Hepatocyte (in vitro differentiated cells): ENCODE measurements around the gene FASN. TPM values are rescaled to one million over a fixed set of nuclear protein-coding genes. Genes with fewer than 3 reads are reported as not detected.

Source experiments
- DNase-seq: peaks from one replicate; pipeline ENCODE4 v3.0.0-alpha.2; 2016; ENCODE audit warnings: low spot score
- H2AFZ ChIP-seq: fragments of 200-600 bp; sonication (generic); 2 replicates; pipeline ENCODE4 v1.6.0; 2016; ENCODE audit warnings: antibody characterized with exemption, mild to moderate bottlenecking
- H3K27ac ChIP-seq: fragments of 200-600 bp; sonication (generic); 2 replicates; pipeline ENCODE4 v1.5.1; 2016; ENCODE audit warnings: mild to moderate bottlenecking
- H3K27me3 ChIP-seq: fragments of 200-600 bp; sonication (generic); 2 replicates; pipeline ENCODE4 v1.6.1; 2016
- H3K36me3 ChIP-seq: fragments of 200-600 bp; sonication (generic); replicated peaks from 2 replicates; pipeline ENCODE4 v1.5.1; 2016; ENCODE audit warnings: low read depth; ENCODE audit not compliant: insufficient read depth
- H3K4me1 ChIP-seq: fragments of 200-600 bp; sonication (generic); 2 replicates; pipeline ENCODE4 v1.5.1; 2016; ENCODE audit warnings: mild to moderate bottlenecking, moderate library complexity; ENCODE audit not compliant: insufficient read depth
- H3K4me2 ChIP-seq: fragments of 200-600 bp; sonication (generic); 2 replicates; pipeline ENCODE4 v1.6.0; 2016
- H3K4me3 ChIP-seq: fragments of 200-600 bp; sonication (generic); 2 replicates; pipeline ENCODE4 v1.5.1; 2016; ENCODE audit warnings: mild to moderate bottlenecking
- H3K79me2 ChIP-seq: fragments of 200-600 bp; sonication (generic); 2 replicates; pipeline ENCODE4 v1.6.0; 2017; ENCODE audit warnings: mild to moderate bottlenecking
- H3K9me2 ChIP-seq: fragments of 200-600 bp; sonication (generic); replicated peaks from 2 replicates; pipeline ENCODE4 v1.6.0; 2017; ENCODE audit warnings: mild to moderate bottlenecking; ENCODE audit not compliant: insufficient read depth
- H3K9me3 ChIP-seq: fragments of 200-600 bp; sonication (generic); 2 replicates; pipeline ENCODE4 v1.5.1; 2016; ENCODE audit warnings: low read depth, mild to moderate bottlenecking
- H4K20me1 ChIP-seq: fragments of 200-600 bp; sonication (generic); 2 replicates; pipeline ENCODE4 v1.6.0; 2016; ENCODE audit warnings: mild to moderate bottlenecking; ENCODE audit not compliant: insufficient read depth, poor library complexity, severe bottlenecking
- CTCF ChIP-seq: fragments of 200-600 bp; sonication (generic); IDR thresholded peaks from 2 replicates; pipeline ENCODE4 v1.5.1; 2016; ENCODE audit warnings: antibody characterized with exemption, mild to moderate bottlenecking; ENCODE audit not compliant: poor library complexity
- EZH2 ChIP-seq: fragments of 200-600 bp; sonication (generic); IDR thresholded peaks from 2 replicates; pipeline ENCODE4 v1.6.1; 2016; ENCODE audit warnings: antibody characterized with exemption, mild to moderate bottlenecking, borderline replicate concordance
- EZH2phosphoT487 ChIP-seq: fragments of 200-600 bp; sonication (generic); IDR thresholded peaks from one replicate; pipeline ENCODE4 v1.6.1; 2018; ENCODE audit warnings: antibody characterized with exemption, mild to moderate bottlenecking, low read depth, moderate library complexity; ENCODE audit not compliant: unreplicated experiment, severe bottlenecking
- WGBS: methylation state at CpG from one replicate; pipeline ENCODE4 v1.1.6; 2016; ENCODE audit warnings: low lambda C conversion rate; ENCODE audit errors: missing lambda C conversion rate; 5-methylcytosine and 5-hydroxymethylcytosine counted together
- polyA plus RNA-seq: library from polyadenylated mRNA; unstranded; fragments of >200 nt; fragmentation: Nextera tagmentation; extraction: Ambion mirVana; gene quantifications from 2 replicates; pipeline ENCODE4 v1.2.1, GENCODE V29; 2016
- total RNA-seq: library from RNA; depleted of rRNA; stranded (reverse); fragments of >200 nt; gene quantifications from 2 replicates; pipeline ENCODE4 v1.2.3, GENCODE V29; 2014

The FASN gene
- total and polyA plus RNA-seq, 2 experiments from 2014 or later: 77.6 to 118 TPM

GRCh38 chr17:82083533-82084359 is 14.3 kb downstream of the FASN start:
- DNase-seq: no peak
- H2AFZ ChIP-seq: no peak overlapping the region
- no peaks in the 10 kb centered on the region for H3K36me3 ChIP-seq
- no peaks in the 10 kb centered on the region for H3K9me3 ChIP-seq
- no peaks in the 10 kb centered on the region for H3K27me3 ChIP-seq
- no peak overlapping the region for H3K4me2 ChIP-seq
- no peaks in the 10 kb centered on the region for H3K4me1 ChIP-seq
- no peak for TF ChIP-seq CTCF
- TF ChIP-seq EZH2: no peak
- TF ChIP-seq EZH2phosphoT487: no peak
- H3K9me2 ChIP-seq: no peaks in the 10 kb centered on the region
- H3K27ac ChIP-seq: no peak overlapping the region
- H4K20me1 ChIP-seq: peaks cover 10% of the 10 kb centered on the region
- no peaks in the 10 kb centered on the region for H3K79me2 ChIP-seq
- H3K4me3 ChIP-seq: no peak overlapping the region
- WGBS: 95% methylated on average over 25 of the region's 55 CpGs

GRCh38 chr17:82083009-82083408 is 15.0 kb downstream of the FASN start:
- no peaks in the 10 kb centered on the region for H3K36me3 ChIP-seq

GRCh38 chr17:82082456-82082855 is 15.6 kb downstream of the FASN start:
- H3K27me3 ChIP-seq: no peaks in the 10 kb centered on the region
- no peak overlapping the region for H3K4me2 ChIP-seq
- peaks cover 3% of the 10 kb centered on the region for H4K20me1 ChIP-seq
- H3K36me3 ChIP-seq: no peaks in the 10 kb centered on the region
- WGBS: 97% methylated on average over 11 of the region's 19 CpGs
- H3K27ac ChIP-seq: no peak overlapping the region
- no peak overlapping the region for H2AFZ ChIP-seq
- no peaks in the 10 kb centered on the region for H3K9me3 ChIP-seq
- TF ChIP-seq EZH2 (no peak), EZH2phosphoT487 (no peak), CTCF (no peak)
- H3K4me3 ChIP-seq: no peak overlapping the region
- H3K79me2 ChIP-seq: no peaks in the 10 kb centered on the region
- DNase-seq: no peak
- H3K4me1 ChIP-seq: no peaks in the 10 kb centered on the region
- H3K9me2 ChIP-seq: no peaks in the 10 kb centered on the region

More at GRCh38 chr17:82083009-82083408, 15.0 kb downstream of the FASN start:
- no peaks in the 10 kb centered on the region for H3K27me3 ChIP-seq
- no peak overlapping the region for H3K4me3 ChIP-seq
- H3K4me1 ChIP-seq: no peaks in the 10 kb centered on the region
- 97% methylated on average over 24 of the region's 24 CpGs for WGBS
- H3K9me2 ChIP-seq: no peaks in the 10 kb centered on the region
- H3K9me3 ChIP-seq: no peaks in the 10 kb centered on the region
- H2AFZ ChIP-seq: no peak overlapping the region
- TF ChIP-seq EZH2: no peak
- no peak for TF ChIP-seq EZH2phosphoT487
- TF ChIP-seq CTCF: no peak
- H3K4me2 ChIP-seq: no peak overlapping the region
- no peak overlapping the region for H3K27ac ChIP-seq
- DNase-seq: no peak
- H3K79me2 ChIP-seq: no peaks in the 10 kb centered on the region
- peaks cover 4% of the 10 kb centered on the region for H4K20me1 ChIP-seq
